ENCODE measurements around the gene FHDC1.
A peak's percentile ranks its signal among the peaks of the same experiment; 100 is the strongest.

The FHDC1 gene

GRCh38 chr4:153021276-153021675, 85.2 kb downstream of the FHDC1 start:
- H3K36me3 ChIP-seq (replicated peaks; ENCODE audit: low read depth, low read length) = no peaks in the 10 kb centered on the region
- H3K4me3 ChIP-seq (ENCODE audit: low read length) = no peak overlapping the region
- no peak overlapping the region for H3K9ac ChIP-seq (ENCODE audit: low read length)
- no peaks in the 10 kb centered on the region for H3K9me3 ChIP-seq (ENCODE audit: insufficient read depth, low read length)
- H3K4me2 ChIP-seq (ENCODE audit: low read length) = no peak overlapping the region
- H3K79me2 ChIP-seq (ENCODE audit: low read length) = no peaks in the 10 kb centered on the region
- H4K20me1 ChIP-seq (ENCODE audit: insufficient read depth, low read length) = no peaks in the 10 kb centered on the region
- peaks cover 14% of the 10 kb centered on the region for H3K4me1 ChIP-seq (ENCODE audit: low read length)
- TF ChIP-seq CTCF (IDR thresholded peaks at IDR 0.05; ENCODE audit: low read depth, low read length) = no peak
- no peak for TF ChIP-seq EZH2phosphoT487 (IDR thresholded peaks at IDR 0.05; ENCODE audit: low read depth)
- no peak overlapping the region for H2AFZ ChIP-seq (ENCODE audit: low read depth, low read length)
- H3K27ac ChIP-seq (ENCODE audit: low read length) = no peak overlapping the region
- no peaks in the 10 kb centered on the region for H3K27me3 ChIP-seq (ENCODE audit: low read depth, low read length)

- H3K9me3 ChIP-seq (ENCODE audit: insufficient read depth, low read length) = 0 out of 2 replicates have a peak, but pooled peaks cover 3% of the 10 kb centered on the region
- no peak for TF ChIP-seq CTCF (IDR thresholded peaks at IDR 0.05; ENCODE audit: low read depth, low read length)
- TF ChIP-seq EZH2phosphoT487 (IDR thresholded peaks at IDR 0.05; ENCODE audit: low read depth) = no peak
- peaks cover 4% of the 10 kb centered on the region for H3K36me3 ChIP-seq (replicated peaks; ENCODE audit: low read depth, low read length)
- no peak overlapping the region for H3K4me2 ChIP-seq (ENCODE audit: low read length)
- peaks cover 17% of the 10 kb centered on the region for H3K4me1 ChIP-seq (ENCODE audit: low read length)
- H3K4me3 ChIP-seq (ENCODE audit: low read length) = no peak overlapping the region
- H3K79me2 ChIP-seq (ENCODE audit: low read length) = no peaks in the 10 kb centered on the region
- no peak overlapping the region for H3K9ac ChIP-seq (ENCODE audit: low read length)
- H2AFZ ChIP-seq (ENCODE audit: low read depth, low read length) = no peak overlapping the region
- no peaks in the 10 kb centered on the region for H4K20me1 ChIP-seq (ENCODE audit: insufficient read depth, low read length)
- no peaks in the 10 kb centered on the region for H3K27me3 ChIP-seq (ENCODE audit: low read depth, low read length)
- no peak overlapping the region for H3K27ac ChIP-seq (ENCODE audit: low read length)
These were observed 86.2 kb downstream of the FHDC1 start for GRCh38 chr4:153022241-153022715.

- H3K9ac ChIP-seq (ENCODE audit: low read length) = peak overlapping the region; percentile 10; the same call in 1 of the 2 replicates
- no peaks in the 10 kb centered on the region for H3K27me3 ChIP-seq (ENCODE audit: low read depth, low read length)
- 0 out of 2 replicates have a peak, but pooled peaks cover 5% of the 10 kb centered on the region for H3K9me3 ChIP-seq (ENCODE audit: insufficient read depth, low read length)
- H3K4me1 ChIP-seq (ENCODE audit: low read length) = peaks cover 18% of the 10 kb centered on the region
- H2AFZ ChIP-seq (ENCODE audit: low read depth, low read length) = peak overlapping the region; percentile 94; the same call in 1 of the 2 replicates
- H4K20me1 ChIP-seq (ENCODE audit: insufficient read depth, low read length) = no peaks in the 10 kb centered on the region
- H3K79me2 ChIP-seq (ENCODE audit: low read length) = no peaks in the 10 kb centered on the region
- H3K27ac ChIP-seq (ENCODE audit: low read length) = no peak overlapping the region
- peaks cover 4% of the 10 kb centered on the region for H3K36me3 ChIP-seq (replicated peaks; ENCODE audit: low read depth, low read length)
- H3K4me3 ChIP-seq (ENCODE audit: low read length) = no peak overlapping the region
- TF ChIP-seq CTCF (IDR thresholded peaks at IDR 0.05; ENCODE audit: low read depth, low read length) (no peak), EZH2phosphoT487 (IDR thresholded peaks at IDR 0.05; ENCODE audit: low read depth) (no peak)
- peak overlapping the region; percentile 71 for H3K4me2 ChIP-seq (ENCODE audit: low read length)
These were observed 87.0 kb downstream of the FHDC1 start for GRCh38 chr4:153023139-153023538.

GRCh38 chr4:153023692-153024394, 87.7 kb downstream of the FHDC1 start:
- Histone ChIP-seq H3K4me2 (ENCODE audit: low read length) (peak overlapping the region; percentile 71), H2AFZ (ENCODE audit: low read depth, low read length) (peak overlapping the region; percentile 94), H3K4me1 (ENCODE audit: low read length) (peaks cover 24% of the 10 kb centered on the region), H3K9me3 (ENCODE audit: insufficient read depth, low read length) (0 out of 2 replicates have a peak, but pooled peaks cover 5% of the 10 kb centered on the region), H3K27me3 (ENCODE audit: low read depth, low read length) (no peaks in the 10 kb centered on the region), H3K9ac (ENCODE audit: low read length) (peak overlapping the region; percentile 10; the same call in 1 of the 2 replicates), H3K79me2 (ENCODE audit: low read length) (no peaks in the 10 kb centered on the region), H3K4me3 (ENCODE audit: low read length) (peak overlapping the region; percentile 52), H4K20me1 (ENCODE audit: insufficient read depth, low read length) (no peaks in the 10 kb centered on the region), H3K27ac (ENCODE audit: low read length) (no peak overlapping the region), H3K36me3 (replicated peaks; ENCODE audit: low read depth, low read length) (peaks cover 4% of the 10 kb centered on the region)
- TF ChIP-seq EZH2phosphoT487 (IDR thresholded peaks at IDR 0.05; ENCODE audit: low read depth) (no peak), CTCF (IDR thresholded peaks at IDR 0.05; ENCODE audit: low read depth, low read length) (no peak)
